Sigmoid colon (tissue), 7 donors: ENCODE measurements around the gene LITAFD. TPM values are rescaled to one million over a fixed set of nuclear protein-coding genes. Genes with fewer than 3 reads are reported as not detected.

Source experiments
- DNase-seq: peaks from one replicate; pipeline ENCODE4 v3.0.0-alpha.2; 2019
- H3K27ac ChIP-seq, 4 donors: fragments of 200-600 bp; sonication (generic); one replicate each; pipeline ENCODE4 v1.5.1; 2016 to 2019; ENCODE audit warnings: mild to moderate bottlenecking in 1 of 4
- H3K27me3 ChIP-seq, 3 donors: fragments of 200-600 bp; sonication (generic); one replicate each; pipeline ENCODE4 v1.5.1; 2019; ENCODE audit warnings: mild to moderate bottlenecking in 1 of 3
- H3K36me3 ChIP-seq, 4 donors: fragments of 200-600 bp; sonication (generic); one replicate each; pipeline ENCODE4 v1.5.1; 2016 to 2019
- H3K4me1 ChIP-seq, 4 donors: fragments of 200-600 bp; sonication (generic); one replicate each; pipeline ENCODE4 v1.5.1; 2017 to 2019
- H3K4me3 ChIP-seq, 4 donors: fragments of 200-600 bp; sonication (generic); one replicate each; pipeline ENCODE4 v1.5.1; 2017 to 2019; ENCODE audit warnings: mild to moderate bottlenecking in 2 of 4, moderate library complexity in 1 of 4
- H3K9me3 ChIP-seq, 4 donors: fragments of 200-600 bp in 3 of 4; sonication (generic) in 3 of 4; one replicate each; pipeline versions ENCODE4 v1.5.1 to v1.6.1; 2013 to 2019
- EP300 ChIP-seq, 4 donors: sonication (generic); formaldehyde crosslinking; IDR thresholded peaks; one replicate each; pipeline ENCODE4 v1.6.1; 2017; ENCODE audit warnings: antibody characterized with exemption in 4 of 4
- POLR2A ChIP-seq, 2 donors: fragments of 450-650 bp; IDR thresholded peaks; one replicate each; pipeline ENCODE4 v1.6.1; 2016; ENCODE audit warnings: antibody characterized with exemption in 2 of 2, mild to moderate bottlenecking in 2 of 2, moderate library complexity in 2 of 2
- POLR2AphosphoS5 ChIP-seq, 4 donors: sonication (generic); formaldehyde crosslinking; IDR thresholded peaks; one replicate each; pipeline ENCODE4 v1.6.1; 2017; ENCODE audit warnings: antibody characterized with exemption in 4 of 4
- WGBS, 2 donors: extraction: QIAGEN DNeasy Blood & Tissue Kit; methylation state at CpG; one replicate each; pipeline ENCODE4 v1.1.7; 2013; 5-methylcytosine and 5-hydroxymethylcytosine counted together
- intact Hi-C: fragments of 100-400 bp; cut with DNase I; formaldehyde crosslinking; loops from one replicate; pipeline ENCODE4 v1.15.1; 2023
- polyA plus RNA-seq, 3 donors: library from polyadenylated mRNA; stranded (reverse); fragments of 200-250 nt; gene quantifications; one replicate each; pipeline ENCODE4 v1.2.3, GENCODE V29; 2013
- total RNA-seq, 4 donors: library from RNA; depleted of rRNA; stranded (reverse); fragments of >200 nt; gene quantifications; one replicate each; pipeline ENCODE4 v1.1.0, GENCODE V29; 2016
- TF ChIP-seq, protein P1 (sequence below), 4 experiments: fragments of 450-650 bp in 3 of 4; fragments of 200-600 bp in 1 of 4; IDR thresholded peaks; one replicate each; pipeline ENCODE4 v1.5.1; 2016 to 2019; ENCODE audit warnings: antibody characterized with exemption in 4 of 4, mild to moderate bottlenecking in 3 of 4, moderate library complexity in 2 of 4
- donor health status: healthy with polysubstance abuse.
- donor health status: Bipolar disorder and iron deficiency.
- donor health status: healthy.

Gene LITAFD
- total and polyA plus RNA-seq, 7 donors = not detected

DNA sequence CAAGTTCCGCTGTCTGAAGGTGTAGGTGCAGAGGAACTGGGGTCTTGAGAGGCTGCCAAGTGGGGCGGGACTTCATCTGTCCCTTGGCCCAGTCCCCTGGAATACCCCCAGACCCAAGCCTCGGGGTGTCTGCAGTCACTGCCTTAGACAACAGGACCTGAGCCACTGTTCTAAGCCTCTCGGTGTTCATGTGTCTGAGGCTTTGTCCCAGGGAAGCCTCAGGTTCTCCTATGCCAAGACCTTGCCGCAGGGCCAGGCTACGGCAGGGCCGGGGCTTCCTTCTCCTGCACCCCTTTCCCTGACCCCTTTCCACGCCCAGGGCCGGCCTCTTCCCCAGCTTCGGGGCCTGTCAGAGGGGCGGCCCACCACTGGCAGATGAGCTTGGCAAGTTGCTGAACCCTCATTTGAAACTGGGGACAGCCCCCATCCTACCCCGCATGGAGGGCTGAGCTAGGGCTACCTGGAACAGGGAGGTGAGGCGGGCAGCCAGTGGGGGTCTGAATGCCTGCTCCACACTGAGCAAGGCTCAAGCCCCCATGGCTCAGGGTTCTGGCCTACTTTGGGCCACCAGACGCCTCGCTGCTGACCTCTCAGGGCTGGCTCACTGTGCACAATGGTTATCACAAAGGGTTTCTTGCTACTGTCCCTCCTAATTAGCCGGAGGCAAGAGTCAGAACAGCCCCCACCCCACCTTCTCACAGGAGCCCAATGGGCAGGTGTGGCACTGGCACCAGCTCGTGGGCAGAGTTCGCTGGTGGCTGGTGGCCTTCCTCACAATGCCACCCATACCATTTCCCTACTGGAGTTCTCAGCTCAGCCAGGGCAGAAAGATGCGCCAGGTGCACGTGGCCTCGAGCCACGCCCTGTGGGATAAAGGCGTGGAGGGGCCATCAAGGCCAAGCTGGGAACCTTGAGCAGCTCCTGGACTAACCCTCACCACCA lies 7.1 kb downstream of the LITAFD start:
- Histone ChIP-seq H3K36me3 (peaks cover 7 to 49% (median 25%) of the 10 kb centered on the region in 4 donors), H3K27me3 (peaks cover 0 to 8% (median 0%) of the 10 kb centered on the region in 3 donors), H3K4me3 (no peak overlapping the region), H3K9me3 (no peaks in the 10 kb centered on the region), H3K4me1 (peaks cover 0 to 24% (median 19%) of the 10 kb centered on the region in 4 donors), H3K27ac (no peak overlapping the region)
- TF ChIP-seq POLR2A (IDR thresholded peaks at IDR 0.05) (no peak), POLR2AphosphoS5 (IDR thresholded peaks at IDR 0.05) (no peak), EP300 (IDR thresholded peaks at IDR 0.05) (no peak)
- TF ChIP-seq, protein P1, sequence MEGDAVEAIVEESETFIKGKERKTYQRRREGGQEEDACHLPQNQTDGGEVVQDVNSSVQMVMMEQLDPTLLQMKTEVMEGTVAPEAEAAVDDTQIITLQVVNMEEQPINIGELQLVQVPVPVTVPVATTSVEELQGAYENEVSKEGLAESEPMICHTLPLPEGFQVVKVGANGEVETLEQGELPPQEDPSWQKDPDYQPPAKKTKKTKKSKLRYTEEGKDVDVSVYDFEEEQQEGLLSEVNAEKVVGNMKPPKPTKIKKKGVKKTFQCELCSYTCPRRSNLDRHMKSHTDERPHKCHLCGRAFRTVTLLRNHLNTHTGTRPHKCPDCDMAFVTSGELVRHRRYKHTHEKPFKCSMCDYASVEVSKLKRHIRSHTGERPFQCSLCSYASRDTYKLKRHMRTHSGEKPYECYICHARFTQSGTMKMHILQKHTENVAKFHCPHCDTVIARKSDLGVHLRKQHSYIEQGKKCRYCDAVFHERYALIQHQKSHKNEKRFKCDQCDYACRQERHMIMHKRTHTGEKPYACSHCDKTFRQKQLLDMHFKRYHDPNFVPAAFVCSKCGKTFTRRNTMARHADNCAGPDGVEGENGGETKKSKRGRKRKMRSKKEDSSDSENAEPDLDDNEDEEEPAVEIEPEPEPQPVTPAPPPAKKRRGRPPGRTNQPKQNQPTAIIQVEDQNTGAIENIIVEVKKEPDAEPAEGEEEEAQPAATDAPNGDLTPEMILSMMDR (IDR thresholded peaks at IDR 0.05) = no peak
- intact Hi-C loops = no loop called here
- no peak for DNase-seq
- WGBS, 2 donors = 67 to 86% methylated on average over 23 of the region's 23 CpGs

GRCh38 chr16:8889893-8890548 lies 7.9 kb downstream of the LITAFD start:
- no peak overlapping the region for H3K27ac ChIP-seq
- no peaks in the 10 kb centered on the region for H3K27me3 ChIP-seq
- 72 to 83% methylated on average over 14 of the region's 14 CpGs for WGBS, 2 donors
- TF ChIP-seq, protein P1 (IDR thresholded peaks at IDR 0.05) = no peak
- no peak for TF ChIP-seq EP300 (IDR thresholded peaks at IDR 0.05)
- no peak for TF ChIP-seq POLR2AphosphoS5 (IDR thresholded peaks at IDR 0.05)
- H3K36me3 ChIP-seq = peaks cover 15 to 57% (median 33%) of the 10 kb centered on the region in 4 donors
- intact Hi-C loops = no loop called here
- peaks cover 0 to 24% (median 17%) of the 10 kb centered on the region in 4 donors for H3K4me1 ChIP-seq
- H3K9me3 ChIP-seq = no peaks in the 10 kb centered on the region
- no peak overlapping the region for H3K4me3 ChIP-seq
- no peak for DNase-seq

GRCh38 chr16:8890549-8890921 lies 8.4 kb downstream of the LITAFD start:
- peaks cover 0 to 23% (median 16%) of the 10 kb centered on the region in 4 donors for H3K4me1 ChIP-seq
- H3K27ac ChIP-seq = no peak overlapping the region
- WGBS, 2 donors = 90% methylated on average over 5 of the region's 5 CpGs
- intact Hi-C loops = no loop called here
- no peak overlapping the region for H3K4me3 ChIP-seq
- H3K27me3 ChIP-seq = no peaks in the 10 kb centered on the region
- TF ChIP-seq EP300 (IDR thresholded peaks at IDR 0.05) (no peak), POLR2AphosphoS5 (IDR thresholded peaks at IDR 0.05) (no peak), POLR2A (IDR thresholded peaks at IDR 0.05) (no peak)
- TF ChIP-seq, protein P1 (IDR thresholded peaks at IDR 0.05) = no peak
- no peaks in the 10 kb centered on the region for H3K9me3 ChIP-seq
- H3K36me3 ChIP-seq = peaks cover 20 to 62% (median 38%) of the 10 kb centered on the region in 4 donors
- DNase-seq = no peak

DNA sequence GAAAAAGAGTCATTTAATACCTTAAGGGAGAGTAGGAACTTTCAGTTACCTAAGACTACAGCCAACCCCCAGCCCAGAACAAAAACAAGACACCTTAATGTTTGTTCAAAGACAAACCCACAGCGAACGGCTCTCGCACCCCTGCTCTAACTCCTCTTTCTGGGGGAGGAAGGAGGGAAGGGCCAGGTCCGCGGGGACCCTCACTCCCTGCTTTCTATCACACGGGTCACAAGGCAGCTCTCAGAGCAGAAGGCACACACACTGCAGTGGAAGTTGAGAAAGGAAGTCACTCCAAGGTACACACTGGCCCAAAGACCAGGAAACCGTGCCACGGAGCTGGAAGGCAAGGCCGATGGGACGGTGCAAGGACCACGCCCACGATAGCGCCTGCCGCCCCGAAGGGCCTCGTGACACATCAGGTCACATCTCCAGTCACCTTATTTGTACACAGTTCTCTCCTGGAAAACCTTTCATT lies 10.0 kb downstream of the LITAFD start:
- intact Hi-C loops = no loop called here
- H3K27ac ChIP-seq = no peak overlapping the region
- H3K36me3 ChIP-seq = peaks cover 23 to 78% (median 50%) of the 10 kb centered on the region in 4 donors
- no peak overlapping the region for H3K4me3 ChIP-seq
- no peaks in the 10 kb centered on the region for H3K27me3 ChIP-seq
- no peaks in the 10 kb centered on the region for H3K9me3 ChIP-seq
- H3K4me1 ChIP-seq = peaks cover 0 to 11% (median 5%) of the 10 kb centered on the region in 4 donors
- 64 to 82% methylated on average over 16 of the region's 16 CpGs for WGBS, 2 donors
- peak; percentile 57 for DNase-seq
- TF ChIP-seq, protein P1 (IDR thresholded peaks at IDR 0.05) = no peak
- TF ChIP-seq EP300 (IDR thresholded peaks at IDR 0.05) (no peak), POLR2A (IDR thresholded peaks at IDR 0.05) (no peak), POLR2AphosphoS5 (IDR thresholded peaks at IDR 0.05) (no peak)
